H1 (cell line): ENCODE results near the gene RALGDS. TPM values are rescaled to one million over a fixed set of nuclear protein-coding genes. Genes with fewer than 3 reads are reported as not detected.
A peak's percentile ranks its signal among the peaks of the same experiment; 100 is the strongest.
"Not testable (repeated sequence)": the region's sequence is repeated elsewhere in the genome, so short reads cannot be mapped to it uniquely, and the experiment has no call there.

Source experiments
- CTCF ChIA-PET: fragments of 300-600 bp; sonication (Branson Sonifier 250); formaldehyde crosslinking; loops from one replicate; lab custom pipeline; 2021; ENCODE audit not compliant: partially characterized antibody; lab: Charles Lee
- POLR2A ChIA-PET: fragments of 300-600 bp; sonication (Branson Sonifier 250); formaldehyde crosslinking; loops from one replicate; lab custom pipeline; 2021; ENCODE audit warnings: inconsistent platforms; ENCODE audit not compliant: partially characterized antibody; lab: Charles Lee
- DNase-seq, 2 experiments: peaks; one replicate each; pipeline versions ENCODE4 v3.0.0 to v3.0.0-alpha.2; 2010 to 2022; ENCODE audit warnings: low spot score in 2 of 2, low read depth in 1 of 2, mixed read lengths in 1 of 2
- FAIRE-seq: peaks from 2 replicates; lab custom pipeline; 2011; peaks lifted over from hg19 to GRCh38; lab: Jason Lieb, UNC
- H2AFZ ChIP-seq: 2 replicates; pipeline ENCODE4 v1.8.1; 2012; ENCODE audit warnings: low read length, inconsistent platforms
- H2AK5ac ChIP-seq: 2 replicates; pipeline ENCODE4 v1.6.1; 2013; ENCODE audit warnings: low read depth, low read length
- H2BK120ac ChIP-seq: replicated peaks from 2 replicates; pipeline ENCODE3; 2013; ENCODE audit warnings: low read depth, low read length, inconsistent platforms
- H2BK12ac ChIP-seq: 2 replicates; pipeline ENCODE4 v1.6.1; 2013; ENCODE audit warnings: low read depth, low read length
- H2BK15ac ChIP-seq: 2 replicates; pipeline ENCODE4 v1.6.1; 2013; ENCODE audit warnings: low read length
- H2BK20ac ChIP-seq: 2 replicates; pipeline ENCODE4 v1.6.1; 2013; ENCODE audit warnings: low read length
- H2BK5ac ChIP-seq: 2 replicates; pipeline ENCODE4 v1.6.1; 2013; ENCODE audit warnings: low read depth, low read length
- H3K14ac ChIP-seq: 2 replicates; pipeline ENCODE4 v1.6.1; 2013; ENCODE audit warnings: inconsistent platforms; ENCODE audit not compliant: insufficient read length
- H3K18ac ChIP-seq: 2 replicates; pipeline ENCODE4 v1.6.1; 2013; ENCODE audit warnings: low read length; ENCODE audit errors: extremely low read depth
- H3K23ac ChIP-seq: 2 replicates; pipeline ENCODE4 v1.6.1; 2013; ENCODE audit warnings: inconsistent platforms; ENCODE audit not compliant: insufficient read length
- H3K23me2 ChIP-seq: 2 replicates; pipeline ENCODE4 v1.6.1; 2013; ENCODE audit warnings: low read depth, low read length
- H3K27ac ChIP-seq: 2 replicates; pipeline ENCODE4 v1.6.1; 2011; ENCODE audit warnings: low read depth, low read length, inconsistent platforms
- H3K27me3 ChIP-seq, 4 experiments: replicated peaks in 1 of 4; 1 replicate in 1 of 4; 2 replicates in 3 of 4; pipeline versions ENCODE4 v1.6.1 to v1.8.1; 2011 to 2013; ENCODE audit warnings: low read length in 3 of 4, mild to moderate bottlenecking in 3 of 4, inconsistent platforms in 2 of 4, mixed read lengths in 2 of 4, moderate library complexity in 1 of 4; ENCODE audit not compliant: control insufficient read depth in 3 of 4, insufficient read depth in 3 of 4; ENCODE audit errors: extremely low read depth in 1 of 4
- H3K36me3 ChIP-seq, 4 experiments: 2 replicates each; pipeline versions ENCODE4 v1.6.1 to v1.8.1; 2011 to 2013; ENCODE audit warnings: mild to moderate bottlenecking in 4 of 4, low read length in 3 of 4, moderate library complexity in 2 of 4, control low read depth in 1 of 4, inconsistent platforms in 1 of 4; ENCODE audit not compliant: insufficient read depth in 4 of 4, control insufficient read depth in 2 of 4
- H3K4ac ChIP-seq: replicated peaks from 2 replicates; pipeline ENCODE3; 2013; ENCODE audit warnings: low read length, low read depth, mixed read lengths, inconsistent platforms; ENCODE audit not compliant: insufficient read length
- H3K4me1 ChIP-seq, 4 experiments: replicated peaks in 1 of 4; 1 replicate in 1 of 4; 2 replicates in 3 of 4; pipeline versions ENCODE4 v1.6.1 to v1.8.1; 2011 to 2013; ENCODE audit warnings: low read length in 3 of 4, inconsistent platforms in 2 of 4, mixed read lengths in 1 of 4; ENCODE audit not compliant: insufficient read depth in 4 of 4, control insufficient read depth in 3 of 4
- H3K4me2 ChIP-seq, 2 experiments: 2 replicates each; pipeline versions ENCODE4 v1.6.1 to v1.8.1; 2011 to 2013; ENCODE audit warnings: low read depth in 2 of 2, low read length in 2 of 2, control low read depth in 1 of 2, inconsistent platforms in 1 of 2, mild to moderate bottlenecking in 1 of 2; ENCODE audit not compliant: insufficient read depth in 1 of 2
- H3K4me3 ChIP-seq, 4 experiments: fragments of 200-600, 300-600 bp in 1 of 4; sonication (generic), shearing (Covaris generic), sonication (Bioruptor Twin) in 1 of 4; 2 replicates each; pipeline versions ENCODE4 v1.5.1 to v1.8.1; 2011 to 2016; ENCODE audit warnings: low read length in 4 of 4, low read depth in 3 of 4, control low read depth in 2 of 4, inconsistent platforms in 2 of 4, mild to moderate bottlenecking in 2 of 4, mixed read lengths in 1 of 4, moderate library complexity in 1 of 4; ENCODE audit not compliant: insufficient read depth in 2 of 4; ENCODE audit errors: extremely low read depth in 1 of 4
- H3K56ac ChIP-seq: replicated peaks from 2 replicates; pipeline ENCODE3; 2013; ENCODE audit warnings: low read depth, mild to moderate bottlenecking, mixed read lengths, low read length, inconsistent platforms; ENCODE audit not compliant: insufficient read length
- H3K79me1 ChIP-seq: 2 replicates; pipeline ENCODE4 v1.6.1; 2013; ENCODE audit warnings: low read depth, low read length, control low read depth
- H3K79me2 ChIP-seq, 2 experiments: 2 replicates each; pipeline versions ENCODE4 v1.6.1 to v1.8.1; 2012 to 2013; ENCODE audit warnings: low read length in 2 of 2, mild to moderate bottlenecking in 2 of 2, inconsistent platforms in 1 of 2; ENCODE audit not compliant: insufficient read depth in 2 of 2, control insufficient read depth in 1 of 2
- H3K9ac ChIP-seq, 4 experiments: replicated peaks in 1 of 4; 1 replicate in 1 of 4; 2 replicates in 3 of 4; pipeline versions ENCODE4 v1.6.1 to v1.8.1; 2011 to 2013; ENCODE audit warnings: low read depth in 3 of 4, low read length in 3 of 4, control low read depth in 2 of 4, mild to moderate bottlenecking in 2 of 4, moderate library complexity in 2 of 4, inconsistent platforms in 1 of 4; ENCODE audit errors: extremely low read depth in 1 of 4
- H3K9me3 ChIP-seq, 2 experiments: 2 replicates each; pipeline versions ENCODE4 v1.6.1 to v1.8.1; 2012 to 2013; ENCODE audit warnings: mild to moderate bottlenecking in 2 of 2, moderate library complexity in 2 of 2, control low read depth in 1 of 2, inconsistent platforms in 1 of 2, low read depth in 1 of 2, low read length in 1 of 2, mixed read lengths in 1 of 2; ENCODE audit not compliant: insufficient read depth in 2 of 2
- H4K20me1 ChIP-seq, 2 experiments: replicated peaks in 1 of 2; 2 replicates each; pipeline versions ENCODE3 to v1.8.1; 2011 to 2013; ENCODE audit warnings: inconsistent platforms in 2 of 2, low read length in 2 of 2, mild to moderate bottlenecking in 1 of 2; ENCODE audit not compliant: insufficient read depth in 2 of 2, control insufficient read depth in 1 of 2
- H4K5ac ChIP-seq: 2 replicates; pipeline ENCODE4 v1.6.1; 2013; ENCODE audit warnings: low read length, low read depth, mixed read lengths, inconsistent platforms; ENCODE audit not compliant: insufficient read length
- H4K8ac ChIP-seq: 2 replicates; pipeline ENCODE4 v1.8.0; 2013; ENCODE audit warnings: mild to moderate bottlenecking, moderate library complexity, low read length, inconsistent platforms; ENCODE audit not compliant: insufficient read depth; ENCODE audit errors: extremely low read depth
- H4K91ac ChIP-seq: replicated peaks from 2 replicates; pipeline ENCODE3; 2013; ENCODE audit warnings: low read length, mixed read lengths, inconsistent platforms; ENCODE audit not compliant: insufficient read length
- WGBS, 2 experiments: shearing (Covaris generic) in 1 of 2; methylation state at CpG; one replicate each; pipeline versions ENCODE4 v1.1.6 to v1.1.7; 2013 to 2015; ENCODE audit warnings: low lambda C conversion rate in 2 of 2, mixed read lengths in 2 of 2, inconsistent platforms in 1 of 2, low coverage in 1 of 2, missing lambda C conversion rate in 1 of 2; ENCODE audit not compliant: insufficient replicate concordance in 2 of 2, insufficient coverage in 1 of 2, insufficient read length in 1 of 2; ENCODE audit errors: extremely low coverage in 1 of 2, missing lambda C conversion rate in 1 of 2; 5-methylcytosine and 5-hydroxymethylcytosine counted together
- polyA plus RNA-seq, 7 experiments: library from polyadenylated mRNA; depleted of rRNA in 3 of 7; stranded (reverse) in 5 of 7; unstranded in 2 of 7; fragments of >200 nt in 5 of 7; fragments of 200-250 nt in 2 of 7; gene quantifications; 1 replicate in 5 of 7; 2 replicates in 1 of 7; 4 replicates in 1 of 7; pipeline versions ENCODE4 v1.2.1 to v1.2.3, GENCODE V29; 2011 to 2013; ENCODE audit warnings: missing spikeins in 2 of 7, mixed read lengths in 2 of 7
- total RNA-seq: library from RNA; stranded (reverse); fragmentation: NEBNext Ultra II Directional; extraction: Animal tissue kit (Norgen Biotek cat#: 25700); gene quantifications from 2 replicates; pipeline ENCODE4 v1.2.1, GENCODE V29; 2021

Gene RALGDS
- total and polyA plus RNA-seq, 2 of the 8 experiments (the other 6 are each of a cell fraction or from before 2014, with no cell fraction given), result 14.5 to 25.5 TPM

DNA sequence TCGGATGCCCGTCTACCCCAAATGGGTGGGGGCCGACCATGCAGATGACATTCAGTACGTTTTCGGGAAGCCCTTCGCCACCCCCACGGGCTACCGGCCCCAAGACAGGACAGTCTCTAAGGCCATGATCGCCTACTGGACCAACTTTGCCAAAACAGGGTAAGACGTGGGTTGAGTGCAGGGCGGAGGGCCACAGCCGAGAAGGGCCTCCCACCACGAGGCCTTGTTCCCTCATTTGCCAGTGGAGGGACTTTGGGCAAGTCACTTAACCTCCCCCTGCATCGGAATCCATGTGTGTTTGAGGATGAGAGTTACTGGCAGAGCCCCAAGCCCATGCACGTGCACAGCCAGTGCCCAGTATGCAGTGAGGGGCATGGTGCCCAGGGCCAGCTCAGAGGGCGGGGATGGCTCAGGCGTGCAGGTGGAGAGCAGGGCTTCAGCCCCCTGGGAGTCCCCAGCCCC, 50.5 kb downstream of the RALGDS start:
- DNase-seq, H3K27ac ChIP-seq, H4K8ac ChIP-seq, POLR2A ChIA-PET, H3K14ac ChIP-seq, H2BK15ac ChIP-seq, H2BK120ac ChIP-seq, H3K4ac ChIP-seq, H3K18ac ChIP-seq, H3K4me1 ChIP-seq, H3K79me2 ChIP-seq, H2AK5ac ChIP-seq, H3K4me2 ChIP-seq, H3K9me3 ChIP-seq, FAIRE-seq, H4K5ac ChIP-seq, H3K23ac ChIP-seq, H3K27me3 ChIP-seq, H3K9ac ChIP-seq, CTCF ChIA-PET, H3K79me1 ChIP-seq, H3K36me3 ChIP-seq, H2AFZ ChIP-seq, H3K56ac ChIP-seq, H2BK20ac ChIP-seq, H2BK12ac ChIP-seq, H3K4me3 ChIP-seq, H4K20me1 ChIP-seq, H4K91ac ChIP-seq, H2BK5ac ChIP-seq, H3K23me2 ChIP-seq: not testable (repeated sequence)
- WGBS, 2 experiments, result 95% methylated on average over 16 of the region's 17 CpGs; no CpG with 5 or more reads in 1 of the 2 experiments

DNA sequence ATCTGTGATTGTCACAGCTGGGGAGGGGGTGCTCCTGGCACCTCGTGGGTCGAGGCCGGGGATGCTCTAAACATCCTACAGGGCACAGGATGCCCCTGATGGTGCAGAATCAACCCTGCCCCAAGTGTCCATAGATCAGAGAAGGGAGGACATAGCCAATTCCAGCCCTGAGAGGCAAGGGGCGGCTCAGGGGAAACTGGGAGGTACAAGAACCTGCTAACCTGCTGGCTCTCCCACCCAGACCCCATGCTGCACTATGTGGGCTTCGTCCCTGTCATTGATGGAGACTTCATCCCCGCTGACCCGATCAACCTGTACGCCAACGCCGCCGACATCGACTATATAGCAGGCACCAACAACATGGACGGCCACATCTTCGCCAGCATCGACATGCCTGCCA, 52.6 kb downstream of the RALGDS start:
- H2BK20ac ChIP-seq, H4K20me1 ChIP-seq, H3K9me3 ChIP-seq, H2AFZ ChIP-seq, H3K79me1 ChIP-seq, H2BK12ac ChIP-seq, H2BK120ac ChIP-seq, H3K23me2 ChIP-seq, H4K91ac ChIP-seq, H2BK15ac ChIP-seq, H3K4me2 ChIP-seq, H3K79me2 ChIP-seq, H3K4me3 ChIP-seq, H4K8ac ChIP-seq, H3K36me3 ChIP-seq, H3K23ac ChIP-seq, H3K9ac ChIP-seq, H3K4ac ChIP-seq, H3K27ac ChIP-seq, H3K18ac ChIP-seq, DNase-seq, H2AK5ac ChIP-seq, H3K4me1 ChIP-seq, H4K5ac ChIP-seq, H2BK5ac ChIP-seq, H3K14ac ChIP-seq, POLR2A ChIA-PET, H3K56ac ChIP-seq, H3K27me3 ChIP-seq: not testable (repeated sequence)
- CTCF ChIA-PET, result interaction anchor here (2.5 kb wide), 1 partner anchor 46 kb away, joined by 8 read pairs; no protein-coding TSS in a partner anchor
- FAIRE-seq, result peak; percentile 36
- no CpG with 5 or more reads among the region's 15 CpGs for WGBS, 2 experiments
